ENCODE data around the gene CYP8B1. TPM values are rescaled to one million over a fixed set of nuclear protein-coding genes. Genes with fewer than 3 reads are reported as not detected.

CYP8B1 gene
- total and polyA plus RNA-seq, 2 of the 13 experiments (the other 11 are each of a cell fraction or from before 2014, with no cell fraction given): 0.58 to 2.0 TPM

GRCh38 chr3:42880601-42881451, 5.1 kb upstream of the CYP8B1 start (continued):
- no peak for TF ChIP-seq ZNF576 (CRISPR knock-in tag; IDR thresholded peaks at IDR 0.05)
- TF ChIP-seq CREB1 (IDR thresholded peaks at IDR 0.05): no peak
- TF ChIP-seq CREB1 (CRISPR knock-in tag; IDR thresholded peaks at IDR 0.05): no peak
- no peak for TF ChIP-seq ZNF619 (CRISPR knock-in tag; IDR thresholded peaks at IDR 0.05)
- TF ChIP-seq ATM (IDR thresholded peaks at IDR 0.05; ENCODE audit: borderline replicate concordance): no peak
- peak; percentile 61; the same call in 1 of the 2 replicates for TF ChIP-seq ZMYM3 (CRISPR knock-in tag; IDR thresholded peaks at IDR 0.05)
- no peak for TF ChIP-seq AGO2 (optimal IDR thresholded peaks at IDR 0.05; ENCODE audit: low read depth, low read length)
- TF ChIP-seq FOXA3 (CRISPR knock-in tag; IDR thresholded peaks at IDR 0.05): peak; percentile 43; the same call in 1 of the 2 replicates
- no peak for TF ChIP-seq RORA (CRISPR knock-in tag; IDR thresholded peaks at IDR 0.05)
- TF ChIP-seq ZNF430 (CRISPR knock-in tag; IDR thresholded peaks at IDR 0.05): no peak
- no peak for TF ChIP-seq ZNF547 (CRISPR knock-in tag; IDR thresholded peaks at IDR 0.05)
- TF ChIP-seq, protein P1, sequence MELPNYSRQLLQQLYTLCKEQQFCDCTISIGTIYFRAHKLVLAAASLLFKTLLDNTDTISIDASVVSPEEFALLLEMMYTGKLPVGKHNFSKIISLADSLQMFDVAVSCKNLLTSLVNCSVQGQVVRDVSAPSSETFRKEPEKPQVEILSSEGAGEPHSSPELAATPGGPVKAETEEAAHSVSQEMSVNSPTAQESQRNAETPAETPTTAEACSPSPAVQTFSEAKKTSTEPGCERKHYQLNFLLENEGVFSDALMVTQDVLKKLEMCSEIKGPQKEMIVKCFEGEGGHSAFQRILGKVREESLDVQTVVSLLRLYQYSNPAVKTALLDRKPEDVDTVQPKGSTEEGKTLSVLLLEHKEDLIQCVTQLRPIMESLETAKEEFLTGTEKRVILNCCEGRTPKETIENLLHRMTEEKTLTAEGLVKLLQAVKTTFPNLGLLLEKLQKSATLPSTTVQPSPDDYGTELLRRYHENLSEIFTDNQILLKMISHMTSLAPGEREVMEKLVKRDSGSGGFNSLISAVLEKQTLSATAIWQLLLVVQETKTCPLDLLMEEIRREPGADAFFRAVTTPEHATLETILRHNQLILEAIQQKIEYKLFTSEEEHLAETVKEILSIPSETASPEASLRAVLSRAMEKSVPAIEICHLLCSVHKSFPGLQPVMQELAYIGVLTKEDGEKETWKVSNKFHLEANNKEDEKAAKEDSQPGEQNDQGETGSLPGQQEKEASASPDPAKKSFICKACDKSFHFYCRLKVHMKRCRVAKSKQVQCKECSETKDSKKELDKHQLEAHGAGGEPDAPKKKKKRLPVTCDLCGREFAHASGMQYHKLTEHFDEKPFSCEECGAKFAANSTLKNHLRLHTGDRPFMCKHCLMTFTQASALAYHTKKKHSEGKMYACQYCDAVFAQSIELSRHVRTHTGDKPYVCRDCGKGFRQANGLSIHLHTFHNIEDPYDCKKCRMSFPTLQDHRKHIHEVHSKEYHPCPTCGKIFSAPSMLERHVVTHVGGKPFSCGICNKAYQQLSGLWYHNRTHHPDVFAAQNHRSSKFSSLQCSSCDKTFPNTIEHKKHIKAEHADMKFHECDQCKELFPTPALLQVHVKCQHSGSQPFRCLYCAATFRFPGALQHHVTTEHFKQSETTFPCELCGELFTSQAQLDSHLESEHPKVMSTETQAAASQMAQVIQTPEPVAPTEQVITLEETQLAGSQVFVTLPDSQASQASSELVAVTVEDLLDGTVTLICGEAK (IDR thresholded peaks at IDR 0.05): no peak
- TF ChIP-seq, protein P1 (CRISPR knock-in tag; IDR thresholded peaks at IDR 0.05): no peak; the same call in 1 of the 2 replicates
- TF ChIP-seq IRF9 (CRISPR knock-in tag; IDR thresholded peaks at IDR 0.05; ENCODE audit: borderline replicate concordance): no peak
- TF ChIP-seq REPIN1 (CRISPR knock-in tag; IDR thresholded peaks at IDR 0.05; ENCODE audit: borderline replicate concordance, low read depth): peak; percentile 81; the same call in 1 of the 2 replicates
- no peak for TF ChIP-seq ZNF567 (CRISPR knock-in tag; IDR thresholded peaks at IDR 0.05; ENCODE audit: borderline replicate concordance)
- TF ChIP-seq SAP130 (CRISPR knock-in tag; IDR thresholded peaks at IDR 0.05; ENCODE audit: low read depth): peak; percentile 31; the same call in 1 of the 2 replicates

All from HepG2 (cell line).